HEK293T (cell line): ENCODE data around the gene EHBP1.

Source experiments
- ARNT ChIP-seq: fragments of 450-650 bp; IDR thresholded peaks from 2 replicates; pipeline ENCODE4 v1.6.1; 2017; ENCODE audit warnings: mild to moderate bottlenecking
- BHLHE40 ChIP-seq: fragments of 450-650 bp; IDR thresholded peaks from 2 replicates; pipeline ENCODE4 v1.6.1; 2016; ENCODE audit warnings: mild to moderate bottlenecking, moderate library complexity, borderline replicate concordance
- CTBP1 ChIP-seq: fragments of 450-650 bp; IDR thresholded peaks from 2 replicates; pipeline ENCODE4 v1.6.1; 2016; ENCODE audit warnings: borderline replicate concordance
- ELF4 ChIP-seq: fragments of 450-650 bp; IDR thresholded peaks from 2 replicates; pipeline ENCODE4 v1.6.1; 2017; ENCODE audit warnings: antibody characterized with exemption
- FOXA1 ChIP-seq: fragments of 450-650 bp; IDR thresholded peaks from 2 replicates; pipeline ENCODE4 v1.6.1; 2016; ENCODE audit warnings: mild to moderate bottlenecking
- FOXM1 ChIP-seq: fragments of 450-650 bp; IDR thresholded peaks from 2 replicates; pipeline ENCODE4 v1.6.1; 2017; ENCODE audit warnings: mild to moderate bottlenecking, borderline replicate concordance
- L3MBTL2 ChIP-seq: fragments of 450-650 bp; conservative IDR thresholded peaks from 2 replicates; pipeline ENCODE4 v1.6.1; 2016; ENCODE audit warnings: mild to moderate bottlenecking
- LEF1 ChIP-seq: fragments of 450-650 bp; IDR thresholded peaks from 2 replicates; pipeline ENCODE4 v1.6.1; 2017; ENCODE audit warnings: mild to moderate bottlenecking, borderline replicate concordance
- NFRKB ChIP-seq: fragments of 450-650 bp; IDR thresholded peaks from 2 replicates; pipeline ENCODE4 v1.6.1; 2016; ENCODE audit warnings: mild to moderate bottlenecking, moderate library complexity
- PKNOX1 ChIP-seq: fragments of 450-650 bp; IDR thresholded peaks from 2 replicates; pipeline ENCODE4 v1.6.1; 2016
- SP1 ChIP-seq: fragments of 450-650 bp; IDR thresholded peaks from 2 replicates; pipeline ENCODE4 v1.6.1; 2017
- SUZ12 ChIP-seq: fragments of 450-650 bp; IDR thresholded peaks from 2 replicates; pipeline ENCODE4 v1.6.1; 2016; ENCODE audit warnings: mild to moderate bottlenecking
- TARDBP ChIP-seq: fragments of 450-650 bp; IDR thresholded peaks from 2 replicates; pipeline ENCODE4 v1.6.1; 2016

- no peak for TF ChIP-seq NFRKB
- TF ChIP-seq FOXA1: no peak
- TF ChIP-seq ARNT: no peak
- no peak for TF ChIP-seq SP1
- TF ChIP-seq FOXM1: no peak
- no peak for TF ChIP-seq TARDBP
- no peak for TF ChIP-seq BHLHE40
- no peak for TF ChIP-seq SUZ12
- TF ChIP-seq LEF1: no peak
- no peak for TF ChIP-seq PKNOX1
- TF ChIP-seq L3MBTL2: no peak
- no peak for TF ChIP-seq CTBP1
- no peak for TF ChIP-seq ELF4
These were observed 30.5 kb upstream of the EHBP1 start for GRCh38 chr2:62675062-62675461.
